GM21737 (cell line): Measurements from ENCODE around the gene GCNT1.
"Not testable (repeated sequence)": the region's sequence is repeated elsewhere in the genome, so short reads cannot be mapped to it uniquely, and the experiment has no call there.

ENCODE experiments used
- ATAC-seq: cut with Tn5 transposase; IDR thresholded peaks from one replicate; pipeline ENCODE4 v1.9.1; 2021; ENCODE audit warnings: mild to moderate bottlenecking, moderate library complexity; ENCODE audit not compliant: unreplicated experiment

GCNT1 gene

DNA sequence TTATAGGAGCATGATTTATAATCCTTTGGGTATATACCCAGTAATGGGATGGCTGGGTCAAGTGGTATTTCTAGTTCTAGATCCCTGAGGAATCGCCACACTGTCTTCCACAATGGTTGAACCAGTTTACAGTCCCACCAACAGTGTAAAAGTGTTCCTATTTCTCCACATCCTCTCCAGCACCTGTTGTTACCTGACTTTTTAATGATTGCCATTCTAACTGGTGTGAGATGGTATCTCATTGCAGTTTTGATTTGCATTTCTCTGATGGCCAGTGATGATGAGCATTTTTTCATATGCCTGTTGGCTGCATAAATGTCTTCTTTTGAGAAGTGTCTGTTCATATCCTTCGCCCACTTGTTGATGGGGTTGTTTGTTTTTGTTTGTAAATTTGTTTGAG is 20.4 kb downstream of the GCNT1 start:
- ATAC-seq: not testable (repeated sequence)

- no peak for ATAC-seq
These were observed 27.2 kb downstream of the GCNT1 start for GRCh38 chr9:76486151-76486550.

- ATAC-seq: no peak
These were observed 31.4 kb downstream of the GCNT1 start for GRCh38 chr9:76490249-76490990.

- not testable (repeated sequence) for ATAC-seq
These were observed 32.1 kb downstream of the GCNT1 start for GRCh38 chr9:76491056-76491455.

DNA sequence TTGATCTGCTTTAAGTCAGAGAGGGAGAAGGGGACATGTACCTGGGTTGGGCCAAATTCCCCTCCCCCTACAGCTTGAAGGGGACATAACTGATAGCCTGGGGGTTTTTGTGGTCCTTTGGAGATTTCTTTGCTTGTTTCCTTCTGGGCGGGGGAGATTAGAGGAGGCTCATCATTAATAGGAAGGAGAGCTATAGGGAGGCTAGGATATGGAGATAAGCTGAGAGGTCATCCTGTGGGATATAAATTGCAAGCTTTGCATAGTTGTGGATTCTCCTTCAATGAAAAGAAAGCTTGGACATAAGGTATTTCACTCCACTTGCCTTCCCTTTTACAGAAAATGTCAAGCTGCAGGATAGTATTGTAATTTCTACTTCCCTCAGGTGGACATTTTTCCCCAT is 34.5 kb downstream of the GCNT1 start:
- ATAC-seq: not testable (repeated sequence)

DNA sequence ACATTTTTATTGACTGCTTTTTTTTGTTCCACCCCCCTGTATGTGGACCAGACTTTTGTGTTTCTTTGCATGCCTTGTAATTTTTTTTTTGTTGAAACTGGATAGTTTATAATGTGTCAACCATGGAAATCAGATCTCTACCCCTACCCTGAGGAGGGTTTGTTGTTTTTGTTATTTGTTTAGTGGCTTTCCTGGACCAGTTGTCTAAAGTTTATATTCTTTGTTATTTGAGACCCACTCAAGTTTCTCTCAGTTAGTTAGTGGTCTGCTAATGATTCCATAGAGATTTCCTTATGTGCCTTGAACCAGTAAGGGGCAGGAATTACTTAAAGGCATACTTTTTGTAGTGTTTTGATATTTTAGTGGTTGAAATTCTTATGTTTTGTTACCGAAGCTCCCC is 41.1 kb downstream of the GCNT1 start:
- ATAC-seq: no peak

- ATAC-seq: no peak
These were observed 43.8 kb downstream of the GCNT1 start for GRCh38 chr9:76502746-76503145.

GRCh38 chr9:76510041-76510440 is 51.1 kb downstream of the GCNT1 start:
- ATAC-seq: no peak

DNA sequence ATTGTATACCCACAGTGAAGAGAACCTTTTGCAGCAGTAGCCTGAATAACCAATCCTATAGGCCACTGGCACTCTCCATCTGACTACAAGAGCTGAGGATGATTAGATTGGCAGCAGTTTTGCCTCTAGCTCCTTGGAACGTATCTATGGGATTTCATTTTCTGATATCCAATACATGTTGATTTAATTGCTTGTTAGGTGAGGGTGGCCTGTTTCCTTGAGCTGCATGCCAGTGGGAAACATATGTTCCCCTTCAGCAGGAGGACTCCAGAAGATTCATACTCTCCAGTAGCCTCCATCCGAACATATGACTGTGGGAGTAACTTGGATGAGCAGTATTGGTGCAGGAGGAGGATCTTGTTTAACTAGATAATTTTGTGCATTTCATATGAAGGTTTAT is 51.5 kb downstream of the GCNT1 start:
- ATAC-seq: no peak

- no peak for ATAC-seq
These were observed 53.8 kb downstream of the GCNT1 start for GRCh38 chr9:76512826-76513225.

DNA sequence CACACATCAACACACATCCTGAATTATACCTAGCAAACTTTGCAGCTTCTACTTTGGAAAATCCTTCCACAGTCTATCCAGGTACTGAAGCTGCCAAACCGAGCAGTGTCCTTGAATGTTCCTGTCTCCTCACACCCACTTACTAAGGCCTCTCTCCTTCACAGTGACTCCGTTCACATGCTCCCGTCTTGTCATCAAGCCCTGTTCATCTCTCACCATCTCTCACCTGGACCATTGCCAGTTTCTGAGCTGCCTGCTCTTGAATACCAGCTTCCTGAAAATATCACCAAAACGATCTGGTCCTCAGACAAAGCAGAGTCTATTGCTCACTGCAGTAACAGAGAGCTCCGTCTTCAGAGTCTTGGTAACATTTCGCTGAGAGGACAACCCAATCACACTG is 57.4 kb downstream of the GCNT1 start:
- no peak for ATAC-seq

DNA sequence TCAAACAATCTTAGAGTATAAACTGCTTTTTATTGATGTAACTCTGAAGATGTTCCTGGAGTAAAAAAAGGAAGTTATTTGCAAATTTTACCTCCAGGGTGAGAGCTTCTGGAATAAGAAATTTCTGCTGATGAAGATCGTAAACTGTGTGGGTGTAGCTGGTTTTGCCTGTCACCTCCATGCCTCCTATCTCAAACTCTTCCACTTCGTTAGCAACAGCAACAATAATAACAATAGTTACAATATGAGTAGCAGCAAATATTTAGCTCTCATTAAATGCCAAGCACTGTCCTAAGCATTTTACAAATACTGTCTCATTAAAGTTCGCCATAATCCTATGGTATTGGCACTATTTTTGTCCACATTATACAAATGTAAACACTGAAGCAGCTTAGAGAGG is 57.9 kb downstream of the GCNT1 start:
- ATAC-seq: no peak

DNA sequence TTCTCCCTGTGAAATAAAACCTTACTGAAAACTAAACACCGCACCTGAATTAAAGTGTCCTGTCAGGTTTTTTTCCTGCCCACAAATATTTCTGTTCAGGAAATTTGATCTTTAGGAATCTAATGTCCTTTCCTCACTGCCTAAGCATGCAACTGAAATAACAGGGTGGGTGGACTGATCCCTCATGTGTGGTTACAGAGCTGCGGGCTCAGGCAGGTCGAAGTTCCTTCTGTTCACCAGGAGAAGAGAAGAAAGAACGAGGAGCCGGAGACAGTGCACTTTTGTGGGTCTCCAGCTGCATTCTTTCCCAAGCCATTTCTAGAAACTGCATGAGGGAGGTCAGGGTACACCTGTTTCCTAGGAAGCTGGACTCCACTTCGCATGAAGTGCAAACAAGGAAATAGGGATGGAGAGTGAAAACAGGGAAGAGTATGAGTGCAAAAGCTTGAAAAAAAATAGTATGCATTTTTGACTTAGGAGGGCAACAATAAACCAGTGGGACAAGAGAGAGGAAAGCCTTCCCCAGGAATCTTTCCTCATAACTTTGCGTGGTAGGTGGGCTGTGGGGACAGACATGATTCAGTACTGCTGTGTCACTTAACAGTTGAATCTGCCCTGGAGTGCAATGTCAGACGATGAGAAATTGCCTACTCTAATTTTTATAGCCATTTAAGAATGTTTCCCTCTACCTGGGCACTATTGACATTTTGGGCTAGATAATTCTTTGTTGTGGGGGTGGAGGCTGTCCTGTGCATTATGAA is 60.3 kb downstream of the GCNT1 start:
- no peak for ATAC-seq

- ATAC-seq: no peak
These were observed 62.3 kb downstream of the GCNT1 start for GRCh38 chr9:76521244-76521681.

- ATAC-seq: no peak
These were observed 62.9 kb downstream of the GCNT1 start for GRCh38 chr9:76521906-76522305.

DNA sequence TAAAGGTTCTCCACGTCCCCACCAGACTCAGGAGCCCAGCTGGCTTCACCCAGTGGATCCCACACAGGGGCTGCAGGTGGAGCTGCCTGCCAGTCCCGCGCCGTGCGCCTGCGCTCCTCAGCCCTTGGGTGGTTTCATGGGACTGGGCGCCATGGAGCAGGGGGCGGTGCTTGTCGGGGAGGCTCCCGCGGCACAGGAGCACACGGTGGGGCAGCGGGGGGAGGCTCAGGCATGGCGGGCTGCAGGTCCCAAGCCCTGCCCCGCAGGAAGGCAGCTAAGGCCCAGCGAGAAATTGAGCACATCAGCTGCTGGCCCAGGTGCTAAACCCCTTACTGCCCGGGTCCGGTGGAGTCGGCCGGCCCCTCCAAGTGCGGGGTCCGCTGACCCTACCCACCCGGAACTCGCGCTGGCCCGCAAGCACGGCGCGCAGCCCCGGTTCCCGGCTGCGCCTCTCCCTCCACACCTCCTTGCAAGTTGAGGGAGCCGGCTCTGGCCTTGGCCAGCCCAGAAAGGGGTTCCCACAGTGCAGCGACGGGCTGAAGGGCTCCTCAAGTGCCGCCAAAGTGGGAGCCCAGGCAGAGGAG is 64.7 kb downstream of the GCNT1 start:
- not testable (repeated sequence) for ATAC-seq

- no peak for ATAC-seq
These were observed 66.2 kb downstream of the GCNT1 start for GRCh38 chr9:76525196-76525595.

DNA sequence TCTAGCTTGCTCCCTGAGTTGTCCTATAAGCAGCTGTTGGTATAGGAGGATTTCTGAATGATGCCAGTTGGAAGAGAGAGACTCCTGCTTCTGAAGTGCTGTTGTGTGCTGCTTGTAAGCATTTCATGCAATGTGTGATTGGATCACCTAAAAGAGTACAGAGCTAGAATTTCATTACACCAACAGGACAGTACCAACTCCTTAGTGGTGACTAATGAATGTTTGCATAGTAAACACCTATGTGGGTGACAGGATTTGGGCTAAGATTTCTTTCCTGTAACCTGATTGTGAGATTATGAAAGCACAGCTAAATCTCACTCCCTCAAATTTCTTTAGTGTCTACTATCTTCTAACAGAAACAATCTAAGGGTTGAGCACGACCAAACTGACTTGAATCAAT is 67.0 kb downstream of the GCNT1 start:
- ATAC-seq: no peak

DNA sequence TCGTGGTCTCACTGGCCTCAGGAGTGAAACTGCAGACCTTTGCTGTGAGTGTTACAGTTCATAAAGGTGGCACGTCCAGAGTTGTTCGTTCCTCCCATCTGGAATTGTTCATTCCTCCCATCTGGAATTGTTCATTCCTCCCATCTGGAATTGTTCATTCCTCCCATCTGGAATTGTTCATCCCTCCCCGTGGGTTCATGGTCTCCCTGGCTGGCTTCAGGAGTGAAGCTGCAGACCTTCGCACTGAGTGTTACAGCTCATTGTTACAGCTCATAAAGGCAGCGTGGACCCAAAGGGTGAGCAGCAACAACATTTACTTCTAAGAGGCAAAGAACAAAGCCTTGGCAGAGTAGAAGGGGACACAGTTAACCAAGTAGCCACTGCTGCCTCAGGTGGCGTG is 69.1 kb downstream of the GCNT1 start:
- no peak for ATAC-seq

DNA sequence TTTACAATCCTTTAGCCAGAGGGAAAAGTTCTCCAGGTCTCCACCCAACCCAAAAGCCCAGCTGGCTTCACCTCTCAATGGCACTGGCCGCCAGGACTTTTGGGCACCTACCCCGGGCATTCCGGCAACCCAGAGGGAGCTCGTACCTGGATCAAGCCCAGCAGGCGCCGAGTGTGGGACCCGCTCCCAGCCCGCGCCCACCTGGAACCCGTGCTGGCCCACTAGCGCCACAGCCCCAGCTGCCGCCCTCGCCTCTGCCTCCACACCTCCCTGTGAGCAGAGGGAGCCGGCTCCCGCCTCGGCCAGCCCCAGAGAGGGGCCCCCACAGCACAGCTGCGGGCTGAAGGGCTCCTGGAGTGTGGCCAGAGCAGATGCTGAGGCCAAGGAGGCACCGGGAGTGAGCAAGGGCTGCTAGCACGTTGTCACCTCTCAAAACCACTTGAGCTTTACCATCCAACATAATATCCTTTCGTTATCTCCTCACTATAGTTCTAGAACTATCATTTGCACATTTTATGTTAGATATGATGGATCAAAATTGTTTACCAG is 69.7 kb downstream of the GCNT1 start:
- no peak for ATAC-seq

DNA sequence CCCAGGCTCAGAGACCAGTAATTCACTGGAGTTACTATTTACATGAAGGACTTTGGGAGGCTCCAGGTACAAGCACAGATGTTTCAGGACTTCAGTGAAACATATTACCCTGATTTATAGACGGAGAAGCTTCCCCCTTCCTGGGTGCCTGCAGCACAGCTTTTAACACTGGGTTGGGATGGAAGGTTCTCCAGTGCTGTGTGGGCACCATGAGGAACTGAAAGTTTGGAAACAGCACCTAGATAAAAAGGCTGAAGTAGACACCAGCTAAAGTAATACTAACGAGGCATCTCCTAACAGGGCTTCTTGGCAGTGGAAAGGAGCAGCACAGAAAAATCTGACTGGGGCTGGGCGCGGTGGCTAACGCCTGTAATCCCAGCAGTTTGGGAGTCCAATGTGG is 70.7 kb downstream of the GCNT1 start:
- no peak for ATAC-seq
